HepG2 (cell line): Measurements from ENCODE around the gene MYL6. TPM values are rescaled to one million over a fixed set of nuclear protein-coding genes. Genes with fewer than 3 reads are reported as not detected.
A peak's percentile ranks its signal among the peaks of the same experiment; 100 is the strongest.

Source experiments
- CREB1 ChIP-seq, 2 experiments: fragments of 450-650 bp in 1 of 2; IDR thresholded peaks; 2 replicates each; pipeline ENCODE4 v1.6.1; 2016 to 2017; ENCODE audit warnings: control low read depth in 1 of 2, mild to moderate bottlenecking in 1 of 2, missing compliant biosample characterization in 1 of 2, missing genetic modification characterization in 1 of 2
- KDM3A ChIP-seq: IDR thresholded peaks from 2 replicates; pipeline ENCODE4 v1.6.1; 2018; ENCODE audit warnings: low read depth, missing compliant biosample characterization
- MED1 ChIP-seq: sonication (generic); formaldehyde crosslinking; IDR thresholded peaks from 2 replicates; pipeline ENCODE4 v1.4.0; 2020; ENCODE audit warnings: missing genetic modification reagents
- MLXIP ChIP-seq: sonication (generic); formaldehyde crosslinking; IDR thresholded peaks from 2 replicates; pipeline ENCODE4 v1.9.0; 2021; ENCODE audit warnings: missing genetic modification reagents, borderline replicate concordance
- NR2F1 ChIP-seq, 2 experiments: fragments of 450-650 bp in 1 of 2; formaldehyde crosslinking in 1 of 2; IDR thresholded peaks; 2 replicates each; pipeline versions ENCODE4 v1.5.0 to v1.6.1; 2016 to 2020; ENCODE audit warnings: mild to moderate bottlenecking in 1 of 2, missing compliant biosample characterization in 1 of 2, missing genetic modification reagents in 1 of 2, moderate library complexity in 1 of 2
- PRMT3 ChIP-seq: sonication (generic); formaldehyde crosslinking; IDR thresholded peaks from 2 replicates; pipeline ENCODE4 v1.8.1; 2022; ENCODE audit warnings: low read depth, mild to moderate bottlenecking, moderate library complexity, missing genetic modification reagents, borderline replicate concordance
- RAD51 ChIP-seq: fragments of 450-650 bp; IDR thresholded peaks from 2 replicates; pipeline ENCODE4 v1.6.1; 2016; ENCODE audit warnings: borderline replicate concordance
- RFX3 ChIP-seq: IDR thresholded peaks from 2 replicates; pipeline ENCODE4 v1.6.1; 2016; ENCODE audit warnings: missing biosample characterization, missing genetic modification reagents
- YEATS2 ChIP-seq: sonication (generic); formaldehyde crosslinking; IDR thresholded peaks from 2 replicates; pipeline ENCODE4 v1.4.0; 2020; ENCODE audit warnings: missing genetic modification reagents, borderline replicate concordance
- ZNF143 ChIP-seq: sonication (generic); formaldehyde crosslinking; IDR thresholded peaks from 2 replicates; pipeline ENCODE4 v1.4.0; 2020; ENCODE audit warnings: missing genetic modification reagents
- ZNF33B ChIP-seq: sonication (generic); formaldehyde crosslinking; IDR thresholded peaks from 2 replicates; pipeline ENCODE4 v1.5.1; 2020; ENCODE audit warnings: mild to moderate bottlenecking, missing genetic modification reagents
- ZNF367 ChIP-seq: sonication (generic); formaldehyde crosslinking; IDR thresholded peaks from 2 replicates; pipeline ENCODE4 v1.4.0; 2020; ENCODE audit warnings: missing genetic modification reagents, borderline replicate concordance
- ZNF484 ChIP-seq: sonication (generic); formaldehyde crosslinking; IDR thresholded peaks from 2 replicates; pipeline ENCODE4 v1.5.1; 2020; ENCODE audit warnings: mild to moderate bottlenecking, low read depth, missing genetic modification reagents, borderline replicate concordance
- ZNF737 ChIP-seq: sonication (generic); formaldehyde crosslinking; IDR thresholded peaks from 2 replicates; pipeline ENCODE4 v1.5.0; 2020; ENCODE audit warnings: missing genetic modification reagents, mild to moderate bottlenecking, borderline replicate concordance
- ZNF746 ChIP-seq: sonication (generic); formaldehyde crosslinking; IDR thresholded peaks from 2 replicates; pipeline ENCODE4 v1.8.0; 2022; ENCODE audit warnings: mild to moderate bottlenecking, missing genetic modification reagents
- ZNF773 ChIP-seq: sonication (generic); formaldehyde crosslinking; IDR thresholded peaks from 2 replicates; pipeline ENCODE4 v1.4.0; 2020; ENCODE audit warnings: missing genetic modification reagents, borderline replicate concordance
- ZNF883 ChIP-seq: sonication (generic); formaldehyde crosslinking; IDR thresholded peaks from 2 replicates; pipeline ENCODE4 v1.5.1; 2020; ENCODE audit warnings: mild to moderate bottlenecking, missing genetic modification reagents; ENCODE audit errors: not compliant biosample characterization
- ZSCAN9 ChIP-seq: IDR thresholded peaks from 2 replicates; pipeline ENCODE4 v1.6.1; 2016; ENCODE audit warnings: borderline replicate concordance
- ZXDC ChIP-seq: sonication (generic); formaldehyde crosslinking; IDR thresholded peaks from 2 replicates; pipeline ENCODE4 v1.5.0; 2020; ENCODE audit warnings: mild to moderate bottlenecking, missing genetic modification reagents
- polyA plus RNA-seq, 8 experiments: library from polyadenylated mRNA; depleted of rRNA in 3 of 8; stranded (reverse) in 7 of 8; unstranded in 1 of 8; fragments of >200 nt; fragmentation: Illumina TruSeq in 4 of 8; extraction: Trizol in 4 of 8; gene quantifications; 2 replicates each; pipeline versions ENCODE4 v1.2.1 to v1.2.3, GENCODE V29; 2011 to 2016; ENCODE audit warnings: low read depth in 4 of 8, missing spikeins in 1 of 8, mixed read lengths in 1 of 8; ENCODE audit not compliant: insufficient read depth in 1 of 8
- total RNA-seq, 5 experiments: library from RNA; depleted of rRNA; stranded (reverse); fragments of >200 nt; fragmentation: Illumina TruSeq; extraction: Trizol; gene quantifications; 2 replicates each; pipeline ENCODE4 v1.2.3, GENCODE V29; 2016; ENCODE audit warnings: low read depth in 1 of 5
- TF ChIP-seq, protein P1 (sequence below): sonication (generic); formaldehyde crosslinking; IDR thresholded peaks from 2 replicates; pipeline ENCODE4 v1.5.0; 2020; ENCODE audit warnings: missing genetic modification reagents

Gene MYL6
- total and polyA plus RNA-seq, 2 of the 13 experiments (the other 11 are each of a cell fraction or from before 2014, with no cell fraction given) = 1,127 to 1,192 TPM

- TF ChIP-seq ZNF33B (CRISPR knock-in tag) (no peak), RFX3 (CRISPR knock-in tag) (peak; percentile 96), PRMT3 (CRISPR knock-in tag) (peak; percentile 87; the same call in 1 of the 2 replicates), MLXIP (CRISPR knock-in tag) (0 out of 2 replicates have a peak, but pooled peaks have one; percentile 14), ZNF883 (CRISPR knock-in tag) (peak; percentile 66), YEATS2 (CRISPR knock-in tag) (peak; percentile 99), ZNF773 (CRISPR knock-in tag) (no peak), ZNF746 (peak; percentile 90), ZNF737 (CRISPR knock-in tag) (no peak; the same call in 1 of the 2 replicates), MED1 (CRISPR knock-in tag) (peak; percentile 88), ZNF367 (no peak), ZNF143 (CRISPR knock-in tag) (peak; percentile 91), ZXDC (CRISPR knock-in tag) (peak; percentile 93; the same call in 1 of the 2 replicates), KDM3A (CRISPR knock-in tag) (peak; percentile 58; the same call in 1 of the 2 replicates), ZSCAN9 (CRISPR knock-in tag) (no peak), NR2F1 (CRISPR knock-in tag; IDR thresholded peaks at IDR 0.05) (no peak), RAD51 (no peak), CREB1 (IDR thresholded peaks at IDR 0.05) (peak; percentile 99), CREB1 (CRISPR knock-in tag; IDR thresholded peaks at IDR 0.05) (peak; percentile 93), ZNF484 (CRISPR knock-in tag) (no peak)
- TF ChIP-seq, protein P1, sequence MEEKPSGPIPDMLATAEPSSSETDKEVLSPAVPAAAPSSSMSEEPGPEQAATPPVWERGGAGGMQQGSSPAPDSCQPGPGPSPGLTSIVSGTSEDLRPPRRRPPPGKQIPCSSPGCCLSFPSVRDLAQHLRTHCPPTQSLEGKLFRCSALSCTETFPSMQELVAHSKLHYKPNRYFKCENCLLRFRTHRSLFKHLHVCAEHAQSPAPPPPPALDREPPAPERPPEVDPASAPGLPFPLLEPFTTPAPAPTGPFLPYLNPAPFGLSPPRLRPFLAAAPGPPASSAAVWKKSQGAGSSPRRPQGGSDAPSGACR (CRISPR knock-in tag) = peak; percentile 86; the same call in 1 of the 2 replicates
Observed at GRCh38 chr12:56117778-56118687, 40.1 kb upstream of the MYL6 start, which contains the start of gene ZC3H10 (continued).
